Progenitor cell of endocrine pancreas (in vitro differentiated cells): ENCODE data around the gene SIRPB2. TPM values are rescaled to one million over a fixed set of nuclear protein-coding genes. Genes with fewer than 3 reads are reported as not detected.

Experiments used
- DNase-seq: peaks from one replicate; pipeline ENCODE4 v3.0.0; 2021; ENCODE audit warnings: low spot score; ENCODE audit not compliant: unreplicated experiment
- H3K27ac Mint-ChIP-seq: 2 replicates; pipeline ENCODE4 v1.8.0; 2021; ENCODE audit warnings: mild to moderate bottlenecking, moderate library complexity, mixed read lengths
- H3K27me3 Mint-ChIP-seq: 2 replicates; pipeline ENCODE4 v1.8.0; 2021; ENCODE audit warnings: mixed read lengths
- H3K36me3 Mint-ChIP-seq: 2 replicates; pipeline ENCODE4 v1.8.0; 2022; ENCODE audit warnings: mixed read lengths; ENCODE audit not compliant: insufficient read depth
- H3K4me1 Mint-ChIP-seq: 2 replicates; pipeline ENCODE4 v1.8.0; 2021; ENCODE audit warnings: low read depth, mixed read lengths
- H3K4me3 Mint-ChIP-seq: 2 replicates; pipeline ENCODE4 v1.8.0; 2021; ENCODE audit warnings: low read depth, mild to moderate bottlenecking, moderate library complexity, mixed read lengths
- H3K9me3 Mint-ChIP-seq: 2 replicates; pipeline ENCODE4 v1.8.0; 2021; ENCODE audit warnings: low read depth, mixed read lengths
- CTCF ChIP-seq: fragments of 200-600 bp; sonication (generic); IDR thresholded peaks from one replicate; pipeline ENCODE4 v1.5.0; 2021; ENCODE audit warnings: antibody characterized with exemption, mild to moderate bottlenecking; ENCODE audit not compliant: unreplicated experiment
- total RNA-seq: library from RNA; stranded (reverse); gene quantifications from 2 replicates; pipeline ENCODE4 v1.2.1, GENCODE V29; 2021

The SIRPB2 gene
- total RNA-seq, 1 donor from 2014 or later = not detected

- no peak overlapping the region for H3K27ac Mint-ChIP-seq
- peaks cover 2% of the 10 kb centered on the region for H3K9me3 Mint-ChIP-seq
- no peak for DNase-seq
- no peak for TF ChIP-seq CTCF
- H3K27me3 Mint-ChIP-seq = peaks cover 27% of the 10 kb centered on the region
- no peaks in the 10 kb centered on the region for H3K36me3 Mint-ChIP-seq
- peaks cover 12% of the 10 kb centered on the region for H3K4me1 Mint-ChIP-seq
- H3K4me3 Mint-ChIP-seq = no peak overlapping the region
Observed at GRCh38 chr20:1489325-1489724, 1.9 kb downstream of the SIRPB2 start.

GRCh38 chr20:1486566-1486965 lies 4.7 kb downstream of the SIRPB2 start:
- H3K4me1 Mint-ChIP-seq = peaks cover 16% of the 10 kb centered on the region
- H3K9me3 Mint-ChIP-seq = no peaks in the 10 kb centered on the region
- peaks cover 24% of the 10 kb centered on the region for H3K27me3 Mint-ChIP-seq
- H3K36me3 Mint-ChIP-seq = no peaks in the 10 kb centered on the region
- no peak for DNase-seq
- no peak overlapping the region for H3K27ac Mint-ChIP-seq
- TF ChIP-seq CTCF = no peak
- H3K4me3 Mint-ChIP-seq = no peak overlapping the region

GRCh38 chr20:1484438-1485116 lies 6.6 kb downstream of the SIRPB2 start:
- DNase-seq = no peak
- H3K4me1 Mint-ChIP-seq = peaks cover 16% of the 10 kb centered on the region
- no peak overlapping the region for H3K27ac Mint-ChIP-seq
- H3K27me3 Mint-ChIP-seq = peaks cover 21% of the 10 kb centered on the region
- H3K9me3 Mint-ChIP-seq = no peaks in the 10 kb centered on the region
- no peak for TF ChIP-seq CTCF
- H3K4me3 Mint-ChIP-seq = no peak overlapping the region
- no peaks in the 10 kb centered on the region for H3K36me3 Mint-ChIP-seq

GRCh38 chr20:1479831-1480595 lies 11.2 kb downstream of the SIRPB2 start:
- DNase-seq = no peak
- Mint-ChIP-seq H3K4me1 (peaks cover 13% of the 10 kb centered on the region), H3K27ac (no peak overlapping the region), H3K36me3 (no peaks in the 10 kb centered on the region), H3K4me3 (no peak overlapping the region), H3K27me3 (peaks cover 15% of the 10 kb centered on the region), H3K9me3 (no peaks in the 10 kb centered on the region)
- no peak for TF ChIP-seq CTCF

GRCh38 chr20:1478566-1478965 lies 12.7 kb downstream of the SIRPB2 start:
- no peak overlapping the region for H3K4me3 Mint-ChIP-seq
- H3K9me3 Mint-ChIP-seq = no peaks in the 10 kb centered on the region
- DNase-seq = no peak
- peaks cover 5% of the 10 kb centered on the region for H3K27me3 Mint-ChIP-seq
- no peak overlapping the region for H3K27ac Mint-ChIP-seq
- peaks cover 5% of the 10 kb centered on the region for H3K4me1 Mint-ChIP-seq
- no peak for TF ChIP-seq CTCF
- no peaks in the 10 kb centered on the region for H3K36me3 Mint-ChIP-seq
